ENCODE results near the gene SLC9A9. TPM values are rescaled to one million over a fixed set of nuclear protein-coding genes. Genes with fewer than 3 reads are reported as not detected.

The SLC9A9 gene
- total RNA-seq, 1 donor = 3.5 TPM

- no peak for DNase-seq (ENCODE audit: low read depth)
- TF ChIP-seq CTCF (IDR thresholded peaks at IDR 0.05; ENCODE audit: insufficient read depth, low read depth, low read length) = no peak
Measured at GRCh38 chr3:143650827-143651226, 197.4 kb downstream of the SLC9A9 start.

GRCh38 chr3:143650120-143650519 is 198.1 kb downstream of the SLC9A9 start:
- DNase-seq (ENCODE audit: low read depth) = no peak
- TF ChIP-seq CTCF (IDR thresholded peaks at IDR 0.05; ENCODE audit: insufficient read depth, low read depth, low read length) = no peak
- no peak overlapping the region for H3K4me3 ChIP-seq (ENCODE audit: low read depth, low read length)

More at GRCh38 chr3:143650827-143651226, 197.4 kb downstream of the SLC9A9 start:
- no peak overlapping the region for H3K4me3 ChIP-seq (ENCODE audit: low read depth, low read length)

- peak; percentile 36 for TF ChIP-seq CTCF (IDR thresholded peaks at IDR 0.05; ENCODE audit: insufficient read depth, low read depth, low read length)
- no peak overlapping the region for H3K4me3 ChIP-seq (ENCODE audit: low read depth, low read length)
- DNase-seq (ENCODE audit: low read depth) = no peak
Measured at GRCh38 chr3:143648708-143649107, 199.6 kb downstream of the SLC9A9 start.

GRCh38 chr3:143648218-143648617 is 200.1 kb downstream of the SLC9A9 start:
- TF ChIP-seq CTCF (IDR thresholded peaks at IDR 0.05; ENCODE audit: insufficient read depth, low read depth, low read length) = no peak
- no peak overlapping the region for H3K4me3 ChIP-seq (ENCODE audit: low read depth, low read length)
- peak; percentile 25 for DNase-seq (ENCODE audit: low read depth)

- no peak overlapping the region for H3K4me3 ChIP-seq (ENCODE audit: low read depth, low read length)
- TF ChIP-seq CTCF (IDR thresholded peaks at IDR 0.05; ENCODE audit: insufficient read depth, low read depth, low read length) = peak; percentile 65
- peak; percentile 85 for DNase-seq (ENCODE audit: low read depth)
Measured at GRCh38 chr3:143644370-143645089, 203.7 kb downstream of the SLC9A9 start.

- no peak for DNase-seq (ENCODE audit: low read depth)
- no peak overlapping the region for H3K4me3 ChIP-seq (ENCODE audit: low read depth, low read length)
- no peak for TF ChIP-seq CTCF (IDR thresholded peaks at IDR 0.05; ENCODE audit: insufficient read depth, low read depth, low read length)
Measured at GRCh38 chr3:143643905-143644304, 204.4 kb downstream of the SLC9A9 start.

- TF ChIP-seq CTCF (IDR thresholded peaks at IDR 0.05; ENCODE audit: insufficient read depth, low read depth, low read length) = no peak
- no peak for DNase-seq (ENCODE audit: low read depth)
- H3K4me3 ChIP-seq (ENCODE audit: low read depth, low read length) = no peak overlapping the region
Measured at GRCh38 chr3:143640774-143641173, 207.5 kb downstream of the SLC9A9 start.
